ENCODE measurements around the gene NR2F1. TPM values are rescaled to one million over a fixed set of nuclear protein-coding genes. Genes with fewer than 3 reads are reported as not detected.

NR2F1 gene
- total RNA-seq, 1 donor from 2014 or later = 2.1 TPM

GRCh38 chr5:93608855-93609254, 25.8 kb downstream of the NR2F1 start:
- no peak overlapping the region for H3K27ac Mint-ChIP-seq (ENCODE audit: unreplicated experiment)
- H3K9me3 Mint-ChIP-seq (ENCODE audit: unreplicated experiment) = no peaks in the 10 kb centered on the region
- H3K4me1 Mint-ChIP-seq (ENCODE audit: unreplicated experiment) = peaks cover 9% of the 10 kb centered on the region
- H3K4me3 Mint-ChIP-seq (ENCODE audit: unreplicated experiment) = no peak overlapping the region
- no peaks in the 10 kb centered on the region for H3K36me3 Mint-ChIP-seq (ENCODE audit: low read depth, unreplicated experiment)
- no peak for DNase-seq (ENCODE audit: low spot score)
- H3K27me3 Mint-ChIP-seq (ENCODE audit: unreplicated experiment) = peaks cover 34% of the 10 kb centered on the region
- no peak for TF ChIP-seq CTCF (IDR thresholded peaks at IDR 0.05; ENCODE audit: unreplicated experiment)

- Mint-ChIP-seq H3K27me3 (ENCODE audit: unreplicated experiment) (peaks cover 34% of the 10 kb centered on the region), H3K36me3 (ENCODE audit: low read depth, unreplicated experiment) (no peaks in the 10 kb centered on the region), H3K4me1 (ENCODE audit: unreplicated experiment) (peaks cover 8% of the 10 kb centered on the region), H3K4me3 (ENCODE audit: unreplicated experiment) (no peak overlapping the region), H3K9me3 (ENCODE audit: unreplicated experiment) (no peaks in the 10 kb centered on the region), H3K27ac (ENCODE audit: unreplicated experiment) (no peak overlapping the region)
- no peak for DNase-seq (ENCODE audit: low spot score)
- TF ChIP-seq CTCF (IDR thresholded peaks at IDR 0.05; ENCODE audit: unreplicated experiment) = no peak
These were observed 26.7 kb downstream of the NR2F1 start for GRCh38 chr5:93609762-93610161.

- H3K27me3 Mint-ChIP-seq (ENCODE audit: unreplicated experiment) = peaks cover 27% of the 10 kb centered on the region
- no peak for TF ChIP-seq CTCF (IDR thresholded peaks at IDR 0.05; ENCODE audit: unreplicated experiment)
- DNase-seq (ENCODE audit: low spot score) = no peak
- peaks cover 6% of the 10 kb centered on the region for H3K4me1 Mint-ChIP-seq (ENCODE audit: unreplicated experiment)
- H3K9me3 Mint-ChIP-seq (ENCODE audit: unreplicated experiment) = no peaks in the 10 kb centered on the region
- H3K4me3 Mint-ChIP-seq (ENCODE audit: unreplicated experiment) = no peak overlapping the region
- H3K36me3 Mint-ChIP-seq (ENCODE audit: low read depth, unreplicated experiment) = no peaks in the 10 kb centered on the region
- no peak overlapping the region for H3K27ac Mint-ChIP-seq (ENCODE audit: unreplicated experiment)
These were observed 27.7 kb downstream of the NR2F1 start for GRCh38 chr5:93610581-93611272.

GRCh38 chr5:93611273-93611975, 28.4 kb downstream of the NR2F1 start:
- H3K27ac Mint-ChIP-seq (ENCODE audit: unreplicated experiment) = peak overlapping the region; percentile 11
- no peak for TF ChIP-seq CTCF (IDR thresholded peaks at IDR 0.05; ENCODE audit: unreplicated experiment)
- no peak for DNase-seq (ENCODE audit: low spot score)
- H3K36me3 Mint-ChIP-seq (ENCODE audit: low read depth, unreplicated experiment) = no peaks in the 10 kb centered on the region
- peaks cover 6% of the 10 kb centered on the region for H3K4me1 Mint-ChIP-seq (ENCODE audit: unreplicated experiment)
- H3K27me3 Mint-ChIP-seq (ENCODE audit: unreplicated experiment) = peaks cover 29% of the 10 kb centered on the region
- H3K9me3 Mint-ChIP-seq (ENCODE audit: unreplicated experiment) = no peaks in the 10 kb centered on the region
- H3K4me3 Mint-ChIP-seq (ENCODE audit: unreplicated experiment) = no peak overlapping the region
